OCI-M2 (cell line): ENCODE measurements around the gene BRAT1.

ENCODE experiments used
- DNase-seq: peaks from one replicate; lab custom pipeline; 2025; ENCODE audit not compliant: unreplicated experiment; lab: John Stamatoyannopoulos, UW

Gene BRAT1

DNA sequence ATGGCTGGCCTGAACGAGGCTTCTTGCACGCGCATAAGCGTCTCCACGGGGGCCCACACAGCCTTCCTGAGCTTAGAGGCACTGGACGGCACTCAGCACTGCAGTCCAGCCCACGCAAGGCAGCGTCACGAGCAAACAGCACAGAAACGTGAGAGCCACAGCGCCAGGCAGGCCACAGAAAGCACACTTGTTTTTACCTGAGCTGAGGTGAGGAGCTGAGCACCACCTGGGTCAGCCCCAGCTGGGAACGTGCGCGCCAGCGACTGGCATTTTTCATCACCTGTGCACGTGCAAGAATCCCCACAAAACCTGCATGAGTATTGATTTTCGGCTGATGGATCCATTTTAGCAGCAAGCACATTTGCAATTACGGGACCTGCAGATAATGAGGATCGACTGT, 30.1 kb upstream of the BRAT1 start:
- DNase-seq: no peak

DNA sequence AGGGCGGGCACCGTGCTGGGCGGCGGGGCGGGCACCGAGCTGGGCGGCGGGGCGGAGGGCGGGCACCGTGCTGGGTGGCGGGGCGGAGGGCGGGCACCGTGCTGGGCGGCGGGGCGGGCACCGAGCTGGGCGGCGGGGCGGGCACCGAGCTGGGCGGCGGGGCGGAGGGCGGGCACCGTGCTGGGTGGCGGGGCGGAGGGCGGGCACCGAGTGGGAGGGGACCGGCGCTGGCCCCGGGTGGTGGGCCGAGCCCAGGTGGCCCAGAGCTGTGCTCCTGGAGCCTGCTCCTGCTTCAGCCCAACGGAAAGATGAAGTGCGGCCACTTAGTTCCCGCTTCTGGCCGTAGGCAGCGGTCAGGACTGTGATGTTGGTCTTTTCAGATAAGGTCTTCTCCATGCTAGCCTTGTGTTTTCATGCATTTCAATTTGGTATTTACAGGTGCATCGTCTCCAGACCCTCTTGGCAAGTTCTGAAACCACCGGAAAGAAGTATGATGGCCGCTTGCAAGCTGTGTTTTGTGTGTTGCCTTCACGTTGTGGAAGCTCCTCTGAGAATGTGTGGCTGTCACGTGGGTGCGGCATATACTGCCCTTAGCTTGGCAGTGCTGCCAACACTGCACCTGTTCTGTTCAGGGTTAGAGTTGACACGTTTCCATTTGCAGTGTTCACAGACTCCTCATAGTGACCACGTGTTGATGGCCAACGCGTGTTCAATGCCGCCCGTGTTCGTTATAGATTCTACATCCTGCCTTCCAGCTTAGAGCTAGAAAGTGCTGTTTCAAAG, 28.7 kb upstream of the BRAT1 start:
- no peak for DNase-seq

DNA sequence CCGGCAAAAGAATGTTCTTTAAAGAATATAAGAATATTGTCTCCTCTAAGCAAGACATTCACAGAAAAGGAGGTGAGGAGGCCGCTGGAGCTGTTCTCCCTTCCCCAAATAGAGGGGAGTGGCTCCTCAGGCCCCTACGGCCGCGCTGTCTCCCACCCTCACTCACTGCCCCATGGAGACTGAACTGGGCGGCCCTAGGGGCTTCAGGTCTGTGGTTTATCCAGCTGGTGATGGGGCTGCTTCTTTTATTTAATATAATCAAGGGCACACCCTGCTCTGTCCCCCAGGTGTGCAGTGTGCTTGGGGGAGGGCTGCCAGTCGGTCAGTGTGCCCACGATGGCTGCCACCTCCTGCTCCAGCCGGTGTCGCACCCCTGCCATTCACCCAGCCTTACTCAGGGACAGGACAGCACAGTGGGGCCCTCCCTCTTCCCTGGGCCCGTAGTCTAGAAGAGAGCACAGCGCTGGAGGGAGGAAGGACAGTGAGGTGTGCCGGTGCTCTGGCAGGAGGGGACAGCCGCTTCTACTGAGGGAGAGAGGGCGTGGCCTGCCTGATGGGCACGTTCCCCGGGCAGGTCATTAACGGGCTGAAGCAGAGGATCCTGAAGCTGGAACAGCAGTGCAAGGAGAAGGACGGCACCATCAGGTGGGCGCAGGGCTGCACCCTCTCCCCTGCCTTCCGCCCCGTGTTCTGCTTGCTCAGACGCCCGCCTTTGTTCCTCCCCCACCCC, 26.8 kb upstream of the BRAT1 start:
- DNase-seq: no peak

DNA sequence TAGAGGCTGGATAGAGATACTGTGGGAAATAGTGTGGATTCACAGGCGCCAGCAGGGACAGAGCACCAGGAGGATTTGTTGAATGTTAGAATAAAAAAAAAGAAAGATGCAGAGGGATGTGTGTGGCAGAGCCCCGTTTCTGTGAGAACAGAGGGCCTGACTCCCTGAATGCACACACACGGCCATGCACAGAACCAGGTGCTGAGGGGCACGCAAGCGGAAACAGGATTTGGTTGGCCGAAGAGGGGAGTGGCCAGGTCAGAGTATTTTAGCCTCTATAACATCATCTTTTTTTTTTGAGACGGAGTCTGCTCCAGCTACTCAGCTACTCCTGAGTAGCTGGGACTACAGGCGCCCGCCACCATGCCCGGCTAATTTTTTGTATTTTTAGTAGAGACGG, 25.3 kb upstream of the BRAT1 start:
- no peak for DNase-seq

DNA sequence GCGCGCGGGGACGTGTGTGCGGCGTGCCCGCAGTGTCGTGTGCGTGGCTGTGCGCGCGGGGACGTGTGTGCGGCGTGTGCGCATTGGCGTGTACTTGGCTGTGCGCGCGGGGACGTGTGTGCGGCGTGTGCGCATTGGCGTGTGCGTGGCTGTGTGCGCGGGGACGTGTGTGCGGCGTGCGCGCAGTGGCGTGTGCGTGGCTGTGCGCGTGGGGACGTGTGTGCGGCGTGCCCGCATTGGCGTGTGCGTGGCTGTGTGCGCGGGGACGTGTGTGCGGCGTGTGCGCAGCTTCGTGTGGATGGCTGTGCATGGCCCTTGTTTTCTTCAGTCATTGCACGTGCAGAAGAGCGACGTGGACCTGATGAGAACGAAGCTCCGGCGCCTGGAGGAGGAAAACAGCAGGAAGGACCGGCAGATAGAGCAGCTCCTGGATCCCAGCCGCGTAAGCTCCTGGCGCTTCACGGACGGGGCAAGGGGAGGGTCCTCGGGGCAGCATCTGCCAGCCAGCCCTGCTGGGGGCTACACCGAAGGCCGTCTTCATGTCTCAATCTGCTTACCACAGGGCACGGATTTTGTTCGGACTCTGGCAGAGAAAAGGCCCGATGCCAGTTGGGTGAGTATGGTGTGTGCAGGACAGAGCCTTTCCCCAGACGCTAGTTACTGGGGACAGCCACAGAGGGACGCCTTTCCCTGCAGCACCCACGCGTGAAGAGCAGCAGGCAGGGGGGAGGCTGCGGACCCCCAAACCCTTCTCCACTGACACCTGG, 22.8 kb upstream of the BRAT1 start:
- DNase-seq: no peak

DNA sequence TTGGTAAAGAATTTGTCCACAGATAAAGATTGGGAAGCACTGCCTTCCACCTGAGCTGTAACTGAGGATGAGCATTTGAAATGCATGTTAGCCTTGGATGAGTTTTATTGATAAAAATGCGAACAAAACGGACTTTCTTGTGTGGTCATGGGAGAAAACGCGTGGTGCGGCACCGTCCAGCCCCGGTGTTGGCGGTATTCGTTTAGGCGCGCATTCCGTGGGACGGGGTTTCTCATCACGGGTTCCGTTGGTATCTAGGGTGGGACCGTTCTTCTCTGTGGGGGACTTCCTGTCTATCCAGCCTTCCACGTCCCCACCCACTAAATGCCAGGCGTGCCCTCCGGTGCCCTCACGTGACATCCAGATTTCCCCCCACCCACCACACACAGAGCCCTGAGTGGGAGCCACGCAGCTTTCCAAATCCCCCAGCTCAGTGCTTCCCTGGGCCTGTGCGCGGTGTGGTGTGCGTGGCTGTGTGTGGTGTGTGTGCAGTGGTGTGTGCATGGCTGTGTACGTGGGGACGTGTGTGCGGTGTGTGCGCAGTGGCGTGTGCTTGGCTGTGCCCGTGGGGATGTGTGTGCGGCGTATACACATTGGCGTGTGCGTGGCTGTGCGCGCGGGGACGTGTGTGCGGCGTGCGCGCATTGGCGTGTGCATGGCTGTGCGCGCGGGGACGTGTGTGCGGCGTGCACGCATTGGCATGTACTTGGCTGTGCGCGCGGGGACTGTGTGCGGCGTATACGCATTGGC, 21.6 kb upstream of the BRAT1 start:
- DNase-seq: no peak

DNA sequence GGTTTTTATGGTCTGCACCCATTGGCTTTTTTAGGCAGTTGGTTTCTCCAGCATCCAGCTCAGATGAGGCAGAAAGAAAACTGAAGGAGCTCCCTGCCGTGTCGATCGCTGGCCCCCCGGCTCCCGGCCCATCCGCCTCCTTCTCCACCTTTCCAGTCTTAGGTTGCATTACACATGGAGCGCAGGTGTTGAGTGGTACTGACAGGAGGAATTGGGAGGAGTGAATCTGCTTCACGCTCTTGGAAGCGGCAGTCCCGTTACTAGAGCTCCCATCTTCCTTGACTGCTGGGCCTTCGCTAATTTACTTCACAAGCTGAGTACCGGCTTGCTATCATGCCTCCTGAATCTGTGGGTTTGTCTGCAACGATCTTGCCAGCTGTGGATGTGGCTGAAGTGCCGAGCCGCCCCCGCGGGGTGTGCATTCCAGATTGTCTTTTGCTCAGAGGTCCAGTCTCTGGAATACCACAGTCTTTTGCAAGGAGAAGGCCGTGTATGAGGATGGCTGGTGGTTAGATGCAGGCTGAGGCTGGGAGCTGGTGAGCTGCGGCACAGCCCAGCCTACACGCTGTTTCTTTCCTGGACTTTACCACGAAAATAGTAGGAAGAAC, 20.5 kb upstream of the BRAT1 start:
- no peak for DNase-seq

DNA sequence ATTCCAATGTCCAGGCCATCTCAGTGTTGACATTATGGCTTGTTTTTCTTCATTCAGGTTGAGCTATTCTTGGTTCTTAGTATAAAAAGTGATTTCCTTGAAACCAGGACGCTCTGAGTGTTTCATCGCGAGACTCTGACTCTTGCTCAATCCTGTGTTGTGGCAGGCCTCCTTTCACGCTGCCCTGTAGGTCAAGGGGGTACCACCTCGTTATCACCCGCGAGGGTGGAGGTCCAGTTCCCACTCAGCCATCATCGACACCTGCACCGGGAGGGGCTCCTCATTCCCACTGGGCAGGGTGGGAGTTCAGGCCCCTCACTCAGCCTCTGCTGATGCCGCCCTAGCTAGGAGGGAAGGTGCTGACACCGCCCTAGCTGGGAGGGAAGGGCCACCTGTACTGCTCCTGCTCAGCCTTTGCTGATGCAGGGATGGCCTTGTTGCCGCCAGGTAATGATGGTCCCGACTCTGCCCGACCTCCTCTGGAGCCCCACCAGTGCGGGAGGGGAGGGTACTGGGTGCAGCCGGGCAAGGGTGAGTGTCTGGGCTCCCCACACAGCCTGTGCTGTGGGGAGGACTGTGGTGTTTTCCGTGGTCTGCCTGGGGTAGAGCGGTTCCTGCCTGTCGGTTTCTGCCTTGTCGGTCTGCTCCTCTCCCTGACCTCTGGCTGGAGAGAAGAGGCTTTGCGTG, 19.9 kb upstream of the BRAT1 start:
- DNase-seq: no peak

DNA sequence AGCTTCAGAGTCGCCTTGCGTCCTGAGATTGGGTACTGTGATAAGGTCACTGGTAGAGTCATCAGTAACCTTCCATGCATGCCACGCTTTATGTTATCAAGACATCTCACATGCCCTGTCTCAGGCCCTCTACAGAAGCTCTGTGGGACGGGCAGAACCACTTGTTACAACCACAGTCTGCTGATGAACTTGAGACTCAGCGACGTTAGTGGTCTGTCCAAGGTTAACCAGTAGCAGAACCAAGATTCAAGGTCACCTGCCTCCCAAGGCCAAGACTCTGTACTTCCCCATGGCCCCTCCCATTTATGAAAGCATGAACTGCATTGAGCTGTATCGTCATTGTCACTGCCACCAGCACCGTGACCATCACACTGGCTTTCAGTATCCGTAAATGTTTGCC, 18.4 kb upstream of the BRAT1 start:
- no peak for DNase-seq

DNA sequence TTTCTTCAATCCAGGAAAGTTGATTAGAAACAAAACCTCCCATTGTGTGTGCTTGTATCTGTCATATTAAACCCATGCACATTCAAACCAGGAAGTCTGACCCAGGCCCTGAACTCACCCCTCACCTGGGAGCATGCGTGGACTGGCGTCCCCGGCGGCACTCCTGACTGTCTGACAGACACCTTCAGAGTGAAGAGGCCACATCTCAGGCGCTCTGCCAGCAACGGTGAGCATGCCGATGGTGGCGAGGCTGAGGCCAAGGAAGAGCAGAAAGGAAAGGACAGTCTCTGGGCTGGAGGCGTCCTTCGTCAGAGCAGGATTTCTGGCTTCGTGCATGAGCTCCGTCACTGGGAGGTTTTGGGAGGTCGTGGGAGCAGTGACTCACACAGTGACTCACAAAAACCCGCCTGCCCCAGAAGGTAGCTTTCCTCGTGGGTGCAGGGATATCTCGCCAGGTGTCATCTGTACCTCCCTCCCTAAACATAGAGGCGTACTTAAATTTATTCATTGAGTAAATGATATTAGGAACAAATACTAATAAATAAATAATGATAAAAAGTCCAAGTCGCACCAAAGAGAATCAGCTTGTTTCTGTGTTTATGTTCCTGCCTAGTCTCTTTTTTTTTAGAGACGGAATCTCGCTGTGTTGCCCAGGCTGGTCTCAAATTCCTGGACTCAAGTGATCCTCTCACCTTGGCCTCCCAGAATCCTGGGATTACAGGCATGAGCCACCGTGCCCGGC, 16.9 kb upstream of the BRAT1 start:
- DNase-seq: no peak

DNA sequence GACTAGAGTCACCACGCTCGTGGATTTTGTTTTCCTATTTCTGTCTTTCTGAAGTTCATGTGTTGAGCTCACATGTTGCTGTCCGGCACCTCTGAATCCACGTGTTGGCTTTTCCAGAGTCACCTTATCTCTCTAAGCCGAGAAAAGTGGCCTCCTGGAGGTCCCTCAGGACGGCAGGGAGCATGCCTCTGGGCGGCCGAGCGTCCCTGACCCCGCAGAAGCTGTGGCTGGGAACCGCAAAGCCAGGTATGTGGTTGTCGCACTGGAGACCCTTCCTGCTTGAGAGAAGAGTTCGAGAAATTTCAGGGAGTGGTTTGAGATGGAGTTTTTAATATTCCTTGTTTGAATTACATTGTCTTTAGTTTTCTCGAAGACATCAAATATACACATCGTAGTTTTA, 16.1 kb upstream of the BRAT1 start:
- DNase-seq: no peak

DNA sequence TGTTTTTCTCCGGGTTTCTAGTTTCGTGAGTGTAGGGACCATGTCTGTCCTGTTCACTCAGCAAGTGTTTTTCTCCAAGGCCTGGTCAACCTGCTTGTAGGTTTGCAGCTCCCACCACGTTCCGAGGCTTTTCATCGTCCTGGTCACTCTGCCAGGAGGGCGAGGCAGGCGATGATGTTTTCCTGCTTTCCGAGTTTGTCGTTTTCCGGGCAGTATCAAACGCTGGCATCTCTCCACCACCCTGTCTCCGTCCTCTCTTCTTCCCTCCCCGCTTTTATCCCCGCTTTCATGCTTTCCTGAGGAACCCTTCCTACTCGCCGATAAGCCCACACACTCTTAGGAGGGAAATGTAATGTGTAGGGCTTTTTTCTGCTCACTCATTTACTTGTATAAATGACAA, 14.7 kb upstream of the BRAT1 start:
- no peak for DNase-seq

DNA sequence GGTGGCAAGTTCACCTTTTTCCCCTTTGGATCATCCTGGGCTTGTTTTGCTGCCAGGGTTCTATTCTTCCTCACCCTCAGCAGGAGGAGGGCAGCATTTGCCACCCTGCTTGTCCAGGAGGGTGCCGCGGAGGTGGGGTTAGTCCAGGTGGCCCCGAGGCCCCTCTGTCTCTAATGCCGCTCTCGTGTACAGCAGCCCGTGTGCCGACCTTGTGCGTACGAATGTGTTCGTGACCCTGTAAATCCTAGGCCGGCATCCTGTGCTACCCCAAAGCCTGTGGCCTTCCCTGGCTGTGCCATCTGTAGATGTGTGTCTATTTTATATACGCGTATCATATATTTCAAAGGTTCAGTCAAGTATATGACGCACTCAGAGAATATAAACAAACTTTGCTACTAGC, 14.1 kb upstream of the BRAT1 start:
- DNase-seq: no peak

DNA sequence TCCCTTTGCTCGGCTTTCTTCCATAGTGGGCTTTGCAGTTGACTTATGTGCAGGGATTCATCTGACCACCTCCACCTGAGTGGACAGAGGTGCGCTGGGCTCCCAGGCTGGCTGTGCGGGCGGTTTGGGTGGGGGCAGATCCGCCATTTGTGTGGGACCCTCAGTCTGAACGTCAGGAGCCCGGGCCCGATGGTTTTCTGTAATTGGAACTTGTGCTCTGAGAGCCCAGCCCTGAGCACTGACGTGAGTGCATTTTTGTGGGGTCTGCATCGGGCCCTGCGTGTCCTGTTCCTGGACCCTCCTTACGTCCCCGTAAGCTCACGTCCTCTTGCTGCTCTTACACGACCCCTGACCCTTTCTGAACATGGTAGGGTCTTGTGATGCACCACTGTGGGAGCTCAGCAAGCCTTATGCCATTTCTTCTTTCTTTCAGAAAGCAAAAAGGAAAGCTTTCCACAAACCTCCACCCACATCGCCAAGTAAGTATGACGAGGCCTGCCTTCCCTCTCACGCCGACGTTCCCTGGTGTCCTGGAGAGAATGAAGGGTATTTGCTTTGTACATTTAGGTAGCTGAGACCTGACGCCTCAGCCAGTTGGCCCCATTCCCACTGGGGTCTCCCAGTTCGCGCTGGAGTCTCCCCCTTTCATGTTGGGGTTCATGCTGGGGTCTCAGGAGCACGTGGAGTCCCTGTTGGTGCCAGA, 13.3 kb upstream of the BRAT1 start:
- no peak for DNase-seq

DNA sequence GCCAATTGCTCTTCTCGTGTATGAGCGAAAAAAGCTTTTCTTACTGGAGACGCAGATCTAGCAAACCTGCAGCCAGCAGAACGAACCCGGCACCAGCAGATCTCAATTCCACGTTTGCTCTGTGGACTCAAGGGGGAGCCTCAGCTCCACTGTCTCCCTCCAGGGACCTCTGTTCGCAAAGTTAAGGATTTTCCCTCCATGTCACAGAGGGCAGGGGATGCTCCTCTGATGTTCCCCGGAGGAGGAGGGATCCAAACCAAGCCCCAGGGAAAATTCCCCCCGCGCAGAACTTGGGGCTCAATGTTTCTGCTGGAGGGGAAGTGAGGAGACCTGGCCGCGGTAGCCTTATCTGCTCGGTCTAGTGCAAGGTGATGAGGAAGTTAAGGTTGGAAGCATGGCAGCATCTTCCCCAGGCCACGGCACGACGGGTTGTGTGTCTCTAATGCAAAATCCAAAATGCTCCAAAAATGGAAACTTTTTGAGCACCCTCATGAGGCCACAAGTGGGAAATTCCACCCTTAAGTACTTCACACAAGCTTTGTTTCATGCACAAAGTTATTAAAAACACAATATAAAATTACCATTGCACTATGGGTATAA, 12.5 kb upstream of the BRAT1 start:
- DNase-seq: no peak

DNA sequence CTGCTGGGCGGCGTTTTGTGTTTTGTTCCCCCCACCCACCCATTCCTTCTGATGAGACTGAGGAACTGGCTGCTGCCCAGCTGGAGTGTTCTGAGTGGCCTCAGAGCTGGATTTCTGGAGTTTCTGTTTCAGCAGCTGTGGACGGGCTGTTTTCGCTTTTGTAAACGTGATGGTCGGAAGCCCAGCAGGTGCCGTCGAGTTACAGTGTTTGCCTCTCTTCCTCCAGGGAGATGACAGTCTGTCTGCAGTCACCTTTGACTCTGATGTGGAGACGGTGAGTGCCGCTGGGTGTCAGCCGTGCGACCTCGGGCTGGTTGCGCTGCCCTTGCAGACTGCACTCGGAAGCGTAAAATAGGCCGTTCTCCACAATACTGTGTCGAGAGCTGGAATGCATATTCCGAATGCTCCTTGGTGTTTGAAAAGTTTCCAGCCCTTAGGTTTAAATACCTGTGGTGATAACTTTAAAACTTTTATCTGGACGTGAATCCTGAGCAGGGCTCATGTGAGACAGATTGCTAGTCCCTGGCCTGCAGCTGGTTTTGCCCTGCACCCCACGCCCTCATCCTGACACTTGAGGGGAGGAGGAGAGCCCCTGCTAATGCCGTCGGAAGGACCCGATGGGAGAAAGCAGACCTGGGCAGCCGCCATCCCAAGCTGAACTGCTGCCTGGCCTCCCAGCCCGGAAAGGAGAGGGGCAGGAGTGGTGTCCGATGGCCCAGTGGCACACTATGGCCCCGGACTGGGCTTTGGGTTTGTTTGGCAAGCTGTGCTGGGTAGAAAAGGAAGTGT, 11.8 kb upstream of the BRAT1 start:
- DNase-seq: no peak

DNA sequence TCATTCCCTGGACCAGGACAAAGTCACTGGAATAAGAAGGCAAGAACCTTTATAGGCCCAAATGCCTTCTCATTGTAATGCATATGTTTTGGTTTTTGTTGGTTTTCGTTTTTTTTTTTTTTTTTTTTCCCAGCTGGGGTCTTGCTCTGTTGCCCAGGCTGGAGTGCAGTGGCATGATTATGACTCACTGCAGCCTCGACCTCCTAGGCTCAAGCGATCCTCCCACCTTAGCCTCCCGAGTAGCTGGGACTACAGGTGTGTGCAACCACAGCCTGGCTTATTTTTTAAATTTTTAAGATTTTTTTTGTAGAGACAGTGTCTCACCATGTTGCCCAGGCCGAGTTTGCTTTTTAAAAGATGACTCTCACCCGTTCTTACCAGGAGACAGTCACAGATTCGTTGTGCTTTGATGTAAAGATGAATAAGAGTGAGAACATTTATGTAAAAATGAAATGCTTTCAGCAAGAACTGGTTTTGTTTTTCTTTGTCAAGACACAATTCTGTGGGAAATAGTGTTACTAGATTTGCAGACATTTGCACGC, 11.1 kb upstream of the BRAT1 start:
- no peak for DNase-seq
